ENCODE data around the gene CENPU. TPM values are rescaled to one million over a fixed set of nuclear protein-coding genes. Genes with fewer than 3 reads are reported as not detected.

The CENPU gene
- total RNA-seq, 1 donor from 2014 or later = 52.1 TPM

- H3K27me3 Mint-ChIP-seq = no peaks in the 10 kb centered on the region
Observed at GRCh38 chr4:184681916-184682315, 52.0 kb downstream of the CENPU start.

GRCh38 chr4:184680698-184681097, 53.2 kb downstream of the CENPU start:
- no peak overlapping the region for H3K27ac Mint-ChIP-seq
- no peak overlapping the region for H3K4me3 Mint-ChIP-seq
- peaks cover 14% of the 10 kb centered on the region for H3K36me3 Mint-ChIP-seq
- H3K4me1 Mint-ChIP-seq (ENCODE audit: unreplicated experiment) = no peaks in the 10 kb centered on the region
- TF ChIP-seq CTCF (conservative IDR thresholded peaks at IDR 0.05) = no peak
- no peaks in the 10 kb centered on the region for H3K9me3 Mint-ChIP-seq
- no peak for DNase-seq (ENCODE audit: extremely low spot score, unreplicated experiment)
- H3K27me3 Mint-ChIP-seq = no peaks in the 10 kb centered on the region

More at GRCh38 chr4:184681916-184682315, 52.0 kb downstream of the CENPU start:
- no peak for TF ChIP-seq CTCF (conservative IDR thresholded peaks at IDR 0.05)
- no peaks in the 10 kb centered on the region for H3K9me3 Mint-ChIP-seq
- no peaks in the 10 kb centered on the region for H3K4me1 Mint-ChIP-seq (ENCODE audit: unreplicated experiment)
- H3K4me3 Mint-ChIP-seq = no peak overlapping the region
- peaks cover 22% of the 10 kb centered on the region for H3K36me3 Mint-ChIP-seq
- no peak overlapping the region for H3K27ac Mint-ChIP-seq
- DNase-seq (ENCODE audit: extremely low spot score, unreplicated experiment) = no peak

- peaks cover 17% of the 10 kb centered on the region for H3K36me3 Mint-ChIP-seq
- no peaks in the 10 kb centered on the region for H3K9me3 Mint-ChIP-seq
- no peak for TF ChIP-seq CTCF (conservative IDR thresholded peaks at IDR 0.05)
- no peaks in the 10 kb centered on the region for H3K4me1 Mint-ChIP-seq (ENCODE audit: unreplicated experiment)
- no peaks in the 10 kb centered on the region for H3K27me3 Mint-ChIP-seq
- no peak overlapping the region for H3K4me3 Mint-ChIP-seq
- H3K27ac Mint-ChIP-seq = no peak overlapping the region
- no peak for DNase-seq (ENCODE audit: extremely low spot score, unreplicated experiment)
Observed at GRCh38 chr4:184675821-184676492, 57.9 kb downstream of the CENPU start.

- H3K27me3 Mint-ChIP-seq = no peaks in the 10 kb centered on the region
- no peak overlapping the region for H3K27ac Mint-ChIP-seq
- H3K9me3 Mint-ChIP-seq = no peaks in the 10 kb centered on the region
- no peak overlapping the region for H3K4me3 Mint-ChIP-seq
- no peaks in the 10 kb centered on the region for H3K4me1 Mint-ChIP-seq (ENCODE audit: unreplicated experiment)
- H3K36me3 Mint-ChIP-seq = peaks cover 13% of the 10 kb centered on the region
- no peak for DNase-seq (ENCODE audit: extremely low spot score, unreplicated experiment)
- TF ChIP-seq CTCF (conservative IDR thresholded peaks at IDR 0.05) = no peak
Observed at GRCh38 chr4:184675018-184675417, 58.9 kb downstream of the CENPU start.

- TF ChIP-seq CTCF (conservative IDR thresholded peaks at IDR 0.05) = no peak
- H3K36me3 Mint-ChIP-seq = peaks cover 14% of the 10 kb centered on the region
- H3K9me3 Mint-ChIP-seq = no peaks in the 10 kb centered on the region
- no peak for DNase-seq (ENCODE audit: extremely low spot score, unreplicated experiment)
- H3K4me3 Mint-ChIP-seq = no peak overlapping the region
- no peaks in the 10 kb centered on the region for H3K4me1 Mint-ChIP-seq (ENCODE audit: unreplicated experiment)
- H3K27ac Mint-ChIP-seq = no peak overlapping the region
- no peaks in the 10 kb centered on the region for H3K27me3 Mint-ChIP-seq
Observed at GRCh38 chr4:184674011-184674410, 59.9 kb downstream of the CENPU start.

All from type B pancreatic cell (in vitro differentiated cells).